Hepatic stellate cell (primary cell): ENCODE results near the gene NAV3.
A peak's percentile ranks its signal among the peaks of the same experiment; 100 is the strongest.
"Not testable (repeated sequence)": the region's sequence is repeated elsewhere in the genome, so short reads cannot be mapped to it uniquely, and the experiment has no call there.

ENCODE experiments used
- DNase-seq: peaks from one replicate; pipeline ENCODE4 v3.0.0; 2011; ENCODE audit warnings: low spot score

The NAV3 gene

DNA sequence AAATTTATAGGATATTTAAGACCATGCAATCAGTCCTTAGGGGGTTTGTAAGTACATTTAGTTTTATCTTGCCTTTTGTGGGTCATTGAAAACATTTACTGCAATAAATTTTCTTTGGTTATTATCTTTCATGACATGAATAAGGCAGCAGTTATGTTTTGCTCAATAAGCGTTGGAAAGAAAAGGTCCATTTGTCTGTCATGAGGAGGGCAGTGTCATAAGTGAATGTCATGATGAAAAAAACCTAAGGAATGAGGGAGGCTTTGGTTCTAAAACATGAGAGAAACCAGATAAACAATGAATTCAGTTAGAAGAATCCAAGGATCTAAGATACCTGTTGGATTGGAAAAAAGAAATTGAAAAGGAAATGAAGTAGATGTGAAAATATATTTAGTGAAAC is 209.4 kb downstream of the NAV3 start:
- no peak for DNase-seq

DNA sequence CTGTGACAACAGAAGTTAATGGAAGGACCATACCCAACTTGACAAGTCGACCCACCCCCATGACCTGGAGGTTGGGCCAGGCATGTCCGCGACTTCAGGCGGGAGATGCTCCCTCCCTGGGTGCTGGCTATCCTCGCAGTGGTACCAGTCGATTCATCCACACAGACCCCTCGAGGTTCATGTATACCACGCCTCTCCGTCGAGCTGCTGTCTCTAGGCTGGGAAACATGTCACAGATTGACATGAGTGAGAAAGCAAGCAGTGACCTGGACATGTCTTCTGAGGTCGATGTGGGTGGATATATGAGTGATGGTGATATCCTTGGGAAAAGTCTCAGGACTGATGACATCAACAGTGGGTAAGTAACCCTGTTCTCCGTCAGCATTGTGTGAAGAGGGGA is 220.1 kb downstream of the NAV3 start:
- DNase-seq: no peak

DNA sequence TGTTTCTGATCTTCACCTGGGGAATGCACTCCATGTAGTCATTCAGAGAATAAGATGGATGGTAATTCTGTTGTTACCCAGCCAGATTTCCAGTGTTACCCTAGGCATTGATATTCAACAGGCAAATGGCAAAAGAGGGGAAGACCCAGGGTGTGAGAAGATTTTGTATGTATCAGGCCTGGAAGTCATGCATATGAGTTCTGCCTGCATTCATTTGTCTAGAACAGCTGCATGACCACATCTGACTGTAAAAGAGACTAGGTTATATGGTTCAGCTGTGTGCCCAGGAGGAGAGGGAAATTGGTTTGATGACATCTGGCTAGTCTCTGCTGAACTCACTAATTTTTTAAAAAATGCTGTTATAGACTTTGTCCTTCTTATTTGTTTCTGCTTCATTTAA is 224.9 kb downstream of the NAV3 start:
- DNase-seq: no peak

DNA sequence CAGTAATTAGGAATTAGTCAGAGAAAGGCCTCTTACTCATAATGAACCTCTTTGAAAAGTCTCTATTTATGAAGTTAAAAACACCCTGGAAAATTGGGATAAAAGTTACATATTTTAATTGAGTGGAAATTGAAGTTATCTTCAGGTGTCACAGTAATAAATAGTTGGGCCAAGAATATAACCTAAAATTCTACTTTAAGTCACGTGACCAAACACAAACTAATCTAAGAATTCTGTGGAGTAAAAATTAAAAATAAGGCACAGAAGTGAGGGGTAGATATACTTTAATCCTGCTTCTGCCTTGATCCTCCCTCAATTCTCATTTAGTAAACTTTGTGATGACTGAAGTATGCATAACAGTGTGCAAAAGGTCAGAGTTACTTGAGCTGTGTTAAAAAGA is 226.4 kb downstream of the NAV3 start:
- DNase-seq: no peak

DNA sequence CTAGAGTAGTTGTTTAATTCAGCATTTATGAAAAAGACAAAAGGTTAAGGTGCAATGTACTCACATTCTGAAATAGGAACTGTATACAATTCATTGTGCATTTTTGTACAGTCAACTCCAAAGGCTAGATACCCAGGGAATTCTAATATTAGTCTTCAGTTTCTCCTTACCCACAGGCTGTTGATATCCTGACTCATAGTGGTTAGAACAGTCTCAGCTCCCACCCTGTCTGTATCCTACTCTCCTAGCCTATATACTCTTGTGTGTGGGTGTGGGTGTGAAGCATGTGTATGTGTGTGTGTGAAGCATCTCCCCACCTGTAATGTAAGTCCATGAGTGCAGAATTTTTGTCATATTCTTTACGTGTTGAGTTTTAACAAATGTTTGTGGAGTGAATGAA is 229.5 kb downstream of the NAV3 start:
- DNase-seq: peak; percentile 17

DNA sequence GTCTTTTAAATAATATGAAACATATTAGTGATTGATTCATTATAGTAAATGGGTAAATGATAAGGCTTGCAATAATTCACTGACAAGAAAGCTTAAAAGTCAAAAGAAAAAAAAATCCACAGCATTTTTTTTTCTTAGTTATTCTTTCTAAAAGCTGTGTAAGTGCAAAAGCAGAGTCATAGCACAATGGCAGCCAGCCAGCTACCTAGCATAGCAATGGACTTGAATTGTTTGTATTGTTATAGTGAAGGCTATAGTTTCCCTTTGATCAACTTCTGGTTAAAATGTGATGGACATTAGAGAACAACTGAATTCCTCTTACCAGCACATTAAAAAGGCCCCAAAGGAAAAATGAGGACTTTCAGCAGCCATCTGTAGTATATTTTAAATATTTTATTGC is 232.1 kb downstream of the NAV3 start:
- DNase-seq: no peak

DNA sequence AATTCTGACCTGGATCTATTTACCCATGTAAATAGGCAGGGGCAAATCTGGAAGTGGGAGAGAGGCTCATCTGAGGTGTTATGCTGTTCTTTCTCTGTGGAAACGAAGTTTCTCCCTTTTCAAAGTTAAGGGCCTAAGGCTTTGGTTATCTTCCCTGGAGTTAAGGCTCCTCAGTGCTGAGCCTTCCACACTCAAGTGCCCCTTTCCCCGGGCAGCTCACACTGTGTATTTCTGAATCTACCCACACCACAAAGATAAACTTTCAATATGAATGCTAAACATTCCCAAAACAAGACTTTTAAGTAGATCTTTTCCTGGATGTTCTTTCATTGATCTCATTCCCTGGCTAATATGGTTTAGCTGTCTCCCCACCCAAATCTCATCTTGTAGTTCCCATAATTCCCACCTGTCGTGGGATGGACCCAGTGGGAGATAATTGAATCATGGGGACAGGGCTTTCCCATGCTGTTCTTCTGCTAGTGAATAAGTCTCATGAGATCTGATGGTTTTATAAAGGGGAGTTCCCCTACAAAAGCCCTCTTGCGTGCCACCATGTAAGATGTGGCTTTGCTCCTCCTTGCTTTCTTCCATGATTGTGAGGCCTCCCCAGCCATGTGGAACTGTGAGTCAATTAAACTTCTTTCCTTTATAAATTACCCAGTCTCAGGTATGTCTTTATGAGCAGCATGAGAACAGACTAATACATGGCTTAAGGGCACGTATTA is 251.1 kb downstream of the NAV3 start:
- no peak for DNase-seq

DNA sequence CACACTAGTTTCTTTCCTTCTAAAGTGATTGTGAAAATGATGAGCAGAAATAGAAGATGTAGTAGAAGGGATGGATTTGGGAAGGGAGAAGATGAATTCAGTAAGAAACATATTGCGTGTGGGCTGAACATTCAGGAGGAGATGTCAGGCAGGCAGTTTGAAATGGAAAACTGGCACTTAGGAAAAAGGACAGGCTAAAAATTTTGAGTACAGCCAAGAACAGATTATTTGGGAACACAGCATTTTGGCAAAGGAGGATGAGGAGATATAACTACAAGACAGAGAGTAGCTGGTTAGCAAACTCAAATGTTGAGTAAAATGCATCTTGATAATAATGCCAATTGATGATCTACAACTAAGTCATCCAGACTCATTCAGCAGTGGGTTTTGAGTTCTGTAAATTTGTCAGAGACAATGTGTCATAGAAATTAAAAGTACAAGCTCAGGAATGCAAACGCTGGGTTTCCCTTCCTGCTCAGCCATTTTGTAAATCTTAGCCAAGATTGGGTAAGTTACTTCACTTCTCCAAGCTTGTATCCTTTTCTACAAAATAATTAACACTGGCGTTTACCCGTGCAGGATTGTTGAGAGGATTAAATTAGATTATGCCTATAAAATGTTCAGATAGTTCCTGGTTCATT is 255.0 kb downstream of the NAV3 start:
- DNase-seq: peak; percentile 2

DNA sequence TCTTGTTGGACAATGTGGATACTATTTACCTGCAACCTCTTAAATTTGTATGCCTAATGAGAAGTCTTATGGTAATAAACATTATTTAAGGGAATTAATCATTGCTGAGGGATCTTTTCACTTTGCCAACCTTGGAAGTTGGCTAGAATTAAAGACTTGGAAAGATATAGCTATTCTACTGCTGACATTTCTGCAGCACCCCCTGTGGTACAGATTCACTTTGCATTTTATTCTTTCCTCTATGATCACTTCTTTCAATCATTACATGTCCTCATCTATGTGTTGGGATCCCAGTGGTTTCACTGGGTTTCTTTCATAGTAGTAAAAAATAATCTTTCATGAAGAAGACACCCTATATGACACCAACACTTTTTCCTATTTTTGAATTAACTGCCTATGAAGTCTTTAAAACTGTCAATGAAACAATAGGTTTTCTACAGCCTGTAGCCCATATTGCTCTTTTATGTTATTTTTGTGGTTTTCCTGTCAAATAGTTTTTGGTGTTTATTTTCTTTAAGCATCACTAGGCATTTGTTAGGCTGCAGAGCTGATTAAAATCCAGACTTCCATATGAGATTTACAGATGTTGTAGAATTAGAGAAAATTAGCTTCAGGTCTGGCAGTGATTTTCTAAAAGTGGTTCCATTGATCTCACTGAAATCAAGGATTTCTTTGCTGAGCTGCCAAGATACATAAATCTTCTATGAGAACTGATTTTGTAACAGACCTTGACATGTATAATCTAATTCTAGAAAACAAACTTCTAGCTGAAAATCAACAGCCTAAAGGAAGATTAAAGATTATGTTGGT is 256.1 kb downstream of the NAV3 start:
- peak; percentile 1 for DNase-seq

DNA sequence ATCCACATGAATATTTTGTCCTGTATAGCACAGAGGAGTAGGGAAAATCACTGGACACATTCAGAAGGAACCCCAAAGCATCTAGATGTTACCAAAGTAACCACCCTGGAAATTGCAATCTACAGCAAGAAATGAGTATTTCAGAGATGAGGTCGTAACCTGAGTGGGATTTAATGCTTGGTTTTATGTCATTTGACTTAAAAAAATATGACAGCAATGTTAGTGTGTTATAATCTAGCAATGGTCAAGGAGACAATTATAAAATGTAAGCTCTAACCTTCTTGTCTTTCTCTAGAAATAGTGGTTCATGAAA is 256.6 kb downstream of the NAV3 start:
- peak; percentile 2 for DNase-seq

DNA sequence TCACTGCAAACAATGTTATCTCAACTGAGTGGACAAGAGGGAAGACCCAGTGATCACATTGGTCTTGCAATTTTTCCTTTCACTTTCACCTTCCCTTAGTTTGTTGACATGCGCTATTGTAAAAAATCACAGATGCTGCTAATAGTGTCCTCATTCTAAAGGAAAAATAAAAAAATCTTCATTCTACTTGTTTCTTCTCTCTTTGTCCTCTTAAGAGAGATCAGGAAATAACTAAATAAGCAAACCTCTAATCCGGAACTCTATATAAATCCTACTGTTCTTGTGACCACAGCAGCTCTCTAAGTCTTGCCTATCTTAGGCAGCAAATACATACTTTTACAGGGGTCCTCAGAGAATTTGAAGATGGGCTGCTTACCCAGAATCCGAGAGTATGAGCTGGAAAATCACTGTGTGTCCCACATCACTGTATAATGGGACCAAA is 257.7 kb downstream of the NAV3 start:
- DNase-seq: peak; percentile 24

DNA sequence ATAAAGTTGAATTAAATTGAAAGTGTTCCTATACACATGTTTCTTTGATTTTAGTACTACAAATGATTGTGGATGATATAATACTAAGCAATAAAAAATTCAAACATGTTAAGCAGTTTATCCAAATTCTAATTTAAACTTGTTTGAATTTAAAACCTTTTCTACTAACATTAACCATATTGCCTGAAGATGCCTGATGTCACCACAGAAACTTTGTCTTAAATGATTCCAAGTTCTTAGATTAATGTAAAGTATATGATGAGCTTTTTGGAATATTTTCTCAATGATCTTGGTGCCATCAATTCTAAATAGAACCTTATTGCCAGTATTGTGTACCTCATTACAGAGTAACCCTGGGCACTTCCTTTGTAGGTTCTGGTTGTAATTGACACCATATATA is 259.6 kb downstream of the NAV3 start:
- DNase-seq: no peak

DNA sequence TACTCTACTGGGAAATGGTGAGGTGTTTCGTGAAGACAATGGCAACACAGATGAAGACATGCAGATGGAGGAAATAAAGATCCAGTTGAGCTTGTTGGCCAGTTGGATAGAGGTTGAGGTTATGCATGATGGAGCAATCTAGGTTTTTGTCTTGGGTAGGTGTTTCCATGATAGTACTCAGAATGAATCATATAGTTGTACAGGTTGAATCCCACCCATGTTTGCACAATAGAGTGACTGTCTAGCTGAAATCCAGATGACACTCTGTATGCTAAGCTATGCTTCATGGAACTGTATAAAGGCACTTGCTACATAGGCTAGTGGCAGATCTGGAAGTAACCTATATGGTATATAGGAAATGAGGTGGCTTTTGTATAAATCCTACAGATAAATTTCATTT is 264.9 kb downstream of the NAV3 start:
- DNase-seq: no peak

DNA sequence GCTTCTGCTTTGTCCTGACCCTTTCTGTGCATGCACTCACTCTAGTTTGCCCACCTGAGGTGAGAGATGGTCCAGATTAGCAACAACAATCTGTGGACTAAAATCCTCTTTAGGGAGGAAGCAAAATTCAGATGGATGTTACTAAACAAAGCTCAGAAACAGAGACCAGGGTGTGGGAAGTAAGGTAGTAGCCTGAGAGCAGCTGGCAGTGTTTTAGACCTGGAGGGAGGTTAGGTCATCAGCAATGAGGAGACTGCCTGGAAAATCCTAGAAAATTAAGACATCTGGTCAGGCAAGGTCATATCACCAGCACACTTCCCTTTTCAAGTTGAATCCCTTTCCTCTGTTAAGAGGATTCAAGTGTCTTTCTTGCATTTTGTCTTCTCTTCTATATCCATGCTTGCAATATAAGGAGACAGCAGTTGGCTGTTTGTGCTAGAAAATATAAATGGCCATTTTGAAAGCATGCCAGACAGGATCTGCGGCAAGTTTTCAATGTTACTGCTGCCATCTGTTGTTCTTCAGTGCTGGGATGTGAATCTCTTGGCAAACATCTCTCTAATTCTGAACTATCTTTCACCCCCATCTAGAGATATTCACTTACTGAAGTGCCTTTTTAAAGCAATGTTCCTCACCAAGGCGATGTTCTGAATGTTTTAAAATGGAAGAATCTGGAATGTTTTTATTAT is 266.4 kb downstream of the NAV3 start:
- peak; percentile 15 for DNase-seq

DNA sequence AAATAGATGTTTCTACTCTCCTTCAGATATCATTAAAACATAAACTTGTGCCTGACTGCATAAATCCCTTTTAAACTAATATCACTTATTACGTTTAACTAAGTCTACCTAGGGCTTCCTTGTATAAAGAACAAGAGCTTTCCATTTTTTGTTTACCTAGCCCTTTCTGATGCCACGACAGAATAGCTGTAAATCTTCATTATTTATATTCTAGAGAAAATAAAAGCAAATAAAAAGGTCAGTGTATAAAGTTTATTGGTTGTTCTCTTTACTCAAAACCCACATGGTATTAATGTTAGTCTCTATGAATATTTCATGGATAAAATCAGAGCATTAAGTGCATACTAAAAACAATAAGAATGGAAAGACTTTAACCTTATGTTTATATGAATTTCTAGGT is 269.1 kb downstream of the NAV3 start:
- no peak for DNase-seq

DNA sequence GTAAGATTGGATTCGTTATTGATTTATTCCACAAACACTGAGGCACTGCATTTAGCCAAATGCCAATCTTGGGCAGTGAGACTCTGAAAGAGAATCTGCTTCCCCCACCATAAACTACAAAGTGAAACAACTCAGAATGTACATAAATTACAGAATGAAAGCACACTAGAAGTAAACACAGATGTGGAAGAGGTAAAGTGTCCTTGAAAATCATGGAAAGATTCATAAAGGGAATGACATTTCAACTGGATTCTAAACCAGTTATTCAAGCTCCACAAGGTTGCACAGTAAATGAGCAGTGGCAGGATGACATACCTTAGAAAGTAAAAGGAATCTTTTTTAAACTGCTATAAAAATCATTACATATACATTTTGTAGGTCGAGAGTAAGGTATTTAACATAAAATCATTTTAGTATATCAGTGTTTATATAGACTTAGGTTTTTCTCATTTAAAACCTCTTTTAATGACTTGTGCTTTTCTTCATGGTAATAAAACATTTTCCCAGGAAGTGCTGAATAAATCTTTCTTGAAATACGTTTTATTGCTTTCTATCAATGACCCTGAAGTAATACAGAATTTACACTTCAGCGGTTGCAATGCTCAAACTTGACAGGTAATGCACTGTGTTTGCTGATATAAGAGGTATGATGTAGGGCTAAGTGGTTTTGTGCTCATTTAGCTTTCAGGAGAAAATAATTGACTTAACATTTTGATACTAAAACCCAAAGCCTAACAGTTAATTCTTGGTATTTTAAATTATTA is 270.6 kb downstream of the NAV3 start:
- no peak for DNase-seq

DNA sequence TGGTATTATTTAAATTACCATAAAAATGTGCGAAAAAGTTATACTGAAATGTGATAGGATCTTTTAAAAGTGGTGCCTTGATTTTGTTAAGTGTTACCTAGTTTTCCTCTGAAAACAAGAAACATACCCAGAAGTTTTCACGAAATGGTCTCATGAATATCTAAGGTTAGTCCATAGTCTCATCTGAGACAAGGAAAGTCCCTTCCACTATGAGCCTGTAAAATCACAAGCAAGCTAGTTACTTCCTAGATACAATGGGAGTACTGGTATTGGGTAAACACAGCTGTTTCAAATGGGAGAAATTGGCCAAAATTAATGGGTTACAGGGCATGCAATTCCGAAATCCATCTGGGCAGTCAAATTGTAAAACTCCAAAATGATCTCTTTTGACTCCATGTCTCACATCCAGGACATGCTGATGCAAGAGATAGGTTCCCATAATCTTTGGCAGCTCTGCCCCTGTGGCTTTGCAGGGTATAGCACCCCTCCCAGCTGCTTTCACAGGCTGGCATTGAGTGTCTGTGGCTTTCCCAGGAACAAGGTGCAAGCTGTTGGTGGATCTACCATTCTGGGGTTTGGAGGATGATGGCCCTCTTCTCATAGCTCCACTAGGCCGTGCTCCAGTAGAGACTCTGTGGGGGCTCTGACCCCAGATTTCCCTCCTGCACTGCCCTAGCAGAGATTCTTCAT is 271.4 kb downstream of the NAV3 start:
- DNase-seq: no peak

DNA sequence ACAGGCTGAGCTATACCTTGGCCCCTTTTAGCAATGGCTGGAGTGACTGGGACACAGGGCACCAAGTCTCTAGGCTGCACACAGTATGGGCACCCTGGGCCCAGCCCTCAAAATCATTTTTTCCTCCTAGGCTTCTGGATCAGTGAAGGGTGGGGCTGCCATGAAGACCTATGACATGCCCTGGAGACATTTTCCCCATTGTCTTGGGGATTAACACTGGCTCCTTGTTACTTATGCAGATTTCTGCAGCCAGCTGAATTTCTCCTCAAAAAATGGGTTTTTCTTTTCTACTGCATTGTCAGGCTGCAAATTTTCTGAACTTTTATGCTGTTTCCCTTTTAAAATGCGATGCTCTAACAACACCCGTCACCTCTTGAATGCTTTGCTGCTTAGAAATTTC is 272.1 kb downstream of the NAV3 start:
- DNase-seq: not testable (repeated sequence)

DNA sequence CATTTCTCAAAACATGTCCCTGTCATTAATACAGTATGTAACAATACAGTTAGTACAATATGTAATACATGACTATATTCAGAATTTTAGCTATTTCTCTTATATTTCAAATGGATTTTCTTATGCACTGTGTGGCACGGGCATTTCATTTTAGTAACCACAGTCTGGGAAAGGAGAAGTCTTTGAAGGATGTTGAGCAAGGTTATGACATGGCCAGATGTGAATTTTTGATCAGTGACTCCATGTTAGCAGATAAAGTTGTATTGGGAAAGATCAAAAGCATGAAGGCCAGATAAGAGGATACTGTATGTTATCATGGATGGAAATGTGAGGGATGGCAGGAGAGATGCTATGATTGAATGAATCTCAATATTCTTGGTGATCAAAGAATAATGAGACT is 285.2 kb downstream of the NAV3 start:
- DNase-seq: no peak

DNA sequence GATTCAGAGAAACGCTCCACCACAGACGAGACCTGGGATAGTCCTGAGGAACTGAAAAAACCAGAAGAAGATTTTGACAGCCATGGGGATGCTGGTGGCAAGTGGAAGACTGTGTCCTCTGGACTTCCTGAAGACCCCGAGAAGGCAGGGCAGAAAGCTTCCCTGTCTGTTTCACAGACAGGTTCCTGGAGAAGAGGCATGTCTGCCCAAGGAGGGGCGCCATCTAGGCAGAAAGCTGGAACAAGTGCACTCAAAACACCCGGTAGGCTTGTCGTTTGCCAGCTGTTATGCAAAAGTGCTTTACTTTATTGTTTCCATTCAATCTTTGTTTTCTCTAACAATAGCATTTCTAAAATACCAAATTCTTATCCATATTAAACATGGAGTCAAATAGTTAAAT is 287.3 kb downstream of the NAV3 start:
- no peak for DNase-seq

DNA sequence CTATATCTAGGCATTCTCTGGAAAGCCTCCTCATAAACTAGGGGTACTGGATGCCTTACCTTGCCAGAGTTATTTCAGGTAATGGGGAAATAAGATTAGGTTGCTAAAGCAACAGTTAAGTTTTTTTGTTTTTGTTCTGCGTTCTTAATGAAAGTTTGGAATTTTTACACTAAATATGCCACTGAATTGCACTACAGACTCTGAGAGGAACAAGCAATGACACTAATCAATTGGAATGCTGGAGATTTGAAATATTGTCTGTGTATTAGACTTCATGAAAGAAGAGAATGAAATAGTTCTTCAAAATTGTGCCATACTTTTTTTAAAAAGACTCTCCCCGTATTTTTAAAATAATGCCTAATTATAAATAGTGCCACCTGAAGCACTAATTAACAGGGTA is 287.8 kb downstream of the NAV3 start:
- DNase-seq: no peak
